HUDEP-2 (cell line): ENCODE measurements around the gene SYNGR3.
A peak's percentile ranks its signal among the peaks of the same experiment; 100 is the strongest.
"Not testable (repeated sequence)": the region's sequence is repeated elsewhere in the genome, so short reads cannot be mapped to it uniquely, and the experiment has no call there.

ENCODE experiments used
- DNase-seq, 76 experiments: peaks; one replicate each; lab custom pipeline; 2025; ENCODE audit not compliant: unreplicated experiment in 76 of 76; lab: John Stamatoyannopoulos, UW

The SYNGR3 gene

GRCh38 chr16:2007081-2007836, 17.5 kb downstream of the SYNGR3 start:
- DNase-seq, result no peak

- peak in 35 of 76 experiments; percentile 13 to 56 (median 36) for DNase-seq
Observed at GRCh38 chr16:2008009-2008526, 18.3 kb downstream of the SYNGR3 start.

GRCh38 chr16:2008631-2009163, 18.9 kb downstream of the SYNGR3 start:
- DNase-seq, result peak in 4 of 76 experiments; percentile 12 to 28 (median 19)

GRCh38 chr16:2009164-2009711, 19.5 kb downstream of the SYNGR3 start:
- DNase-seq, result peak in 3 of 76 experiments; percentile 16 to 23 (median 18)

GRCh38 chr16:2009791-2010510, 20.2 kb downstream of the SYNGR3 start, which contains the start of gene ZNF598:
Gene ZNF598 (minus strand): TSS chr16:2009821.
- DNase-seq, result peak in 65 of 76 experiments; percentile 19 to 79 (median 60)

GRCh38 chr16:2011726-2012125, 22.0 kb downstream of the SYNGR3 start:
- DNase-seq, result not testable (repeated sequence)

GRCh38 chr16:2013527-2013926, 23.8 kb downstream of the SYNGR3 start:
- DNase-seq, result no peak

GRCh38 chr16:2015117-2015946, 25.6 kb downstream of the SYNGR3 start:
- DNase-seq, result peak in 18 of 76 experiments; percentile 14 to 52 (median 26)

- DNase-seq, result no peak
Observed at GRCh38 chr16:2015947-2016208, 26.1 kb downstream of the SYNGR3 start.

GRCh38 chr16:2016407-2016922, 26.7 kb downstream of the SYNGR3 start:
- DNase-seq, result no peak

- DNase-seq, result peak in 10 of 76 experiments; percentile 12 to 45 (median 29)
Observed at GRCh38 chr16:2019518-2019920, 29.7 kb downstream of the SYNGR3 start, which contains the start of gene NPW. Gene NPW (plus strand): TSS chr16:2019785.

GRCh38 chr16:2019921-2020831, 30.4 kb downstream of the SYNGR3 start:
- DNase-seq, result peak in 6 of 76 experiments; percentile 6 to 33 (median 10)

- DNase-seq, result peak in 12 of 76 experiments; percentile 14 to 47 (median 36)
Observed at GRCh38 chr16:2022723-2023091, 32.9 kb downstream of the SYNGR3 start.

GRCh38 chr16:2023092-2024031, 33.6 kb downstream of the SYNGR3 start:
- DNase-seq, result peak in 73 of 76 experiments; percentile 44 to 95 (median 86)

GRCh38 chr16:2024032-2024420, 34.3 kb downstream of the SYNGR3 start:
- no peak for DNase-seq

GRCh38 chr16:2025251-2025650, 35.5 kb downstream of the SYNGR3 start:
- DNase-seq, result no peak

- DNase-seq, result no peak
Observed at GRCh38 chr16:2025878-2026460, 36.2 kb downstream of the SYNGR3 start.
